Mesenchymal stem cell (in vitro differentiated cells and primary cell): ENCODE results near the gene CLASP1.

Experiments used
- DNase-seq: peaks from one replicate; pipeline ENCODE4 v3.0.0-alpha.2; 2013
- H2AFZ ChIP-seq: one replicate; pipeline ENCODE4 v1.6.1; 2013; ENCODE audit warnings: low read depth, mild to moderate bottlenecking, control low read depth, inconsistent platforms, low read length, moderate library complexity
- H2AK5ac ChIP-seq: 2 replicates; pipeline ENCODE4 v1.6.1; 2013; ENCODE audit warnings: low read length, moderate library complexity, mild to moderate bottlenecking, inconsistent platforms; ENCODE audit not compliant: severe bottlenecking
- H2BK120ac ChIP-seq: one replicate; pipeline ENCODE4 v1.6.1; 2013; ENCODE audit warnings: low read depth, mild to moderate bottlenecking, inconsistent platforms, low read length, moderate library complexity
- H2BK12ac ChIP-seq, 2 experiments: one replicate each; pipeline ENCODE4 v1.6.1; 2013; ENCODE audit warnings: inconsistent platforms in 2 of 2, low read length in 2 of 2, mild to moderate bottlenecking in 2 of 2, moderate library complexity in 2 of 2, control low read depth in 1 of 2
- H2BK15ac ChIP-seq: one replicate; pipeline ENCODE4 v1.6.1; 2013; ENCODE audit warnings: mild to moderate bottlenecking, low read depth, inconsistent platforms; ENCODE audit not compliant: poor library complexity, severe bottlenecking
- H2BK5ac ChIP-seq: 2 replicates; pipeline ENCODE4 v1.6.1; 2013; ENCODE audit warnings: low read depth, mild to moderate bottlenecking, low read length, control low read depth, inconsistent platforms; ENCODE audit not compliant: poor library complexity, severe bottlenecking
- H3K14ac ChIP-seq, 2 experiments: one replicate each; pipeline ENCODE4 v1.6.1; 2013; ENCODE audit warnings: inconsistent platforms in 2 of 2, low read length in 2 of 2, control low read depth in 1 of 2, mild to moderate bottlenecking in 1 of 2, moderate library complexity in 1 of 2
- H3K18ac ChIP-seq, 2 experiments: one replicate each; pipeline ENCODE4 v1.6.1; 2013; ENCODE audit warnings: inconsistent platforms in 2 of 2, low read length in 2 of 2, control low read depth in 1 of 2, low read depth in 1 of 2, mild to moderate bottlenecking in 1 of 2
- H3K23ac ChIP-seq, 2 experiments: one replicate each; pipeline ENCODE4 v1.6.1; 2013; ENCODE audit warnings: inconsistent platforms in 2 of 2, low read length in 2 of 2, mild to moderate bottlenecking in 2 of 2, moderate library complexity in 2 of 2, control low read depth in 1 of 2
- H3K27ac ChIP-seq: 2 replicates; pipeline ENCODE4 v1.5.1; 2013; ENCODE audit warnings: mild to moderate bottlenecking, moderate library complexity, low read length, control low read depth, inconsistent platforms; ENCODE audit not compliant: poor library complexity, severe bottlenecking
- H3K27me3 ChIP-seq, 2 experiments: 2 replicates each; pipeline versions ENCODE4 v1.6.1 to v1.7.0; 2013; ENCODE audit warnings: low read length in 2 of 2, mild to moderate bottlenecking in 2 of 2, moderate library complexity in 2 of 2, control low read depth in 1 of 2, inconsistent platforms in 1 of 2; ENCODE audit not compliant: control insufficient read depth in 1 of 2, insufficient read depth in 1 of 2
- H3K36me3 ChIP-seq, 2 experiments: 2 replicates each; pipeline versions ENCODE4 v1.6.1 to v1.7.0; 2013; ENCODE audit warnings: low read length in 2 of 2, control low read depth in 1 of 2, inconsistent platforms in 1 of 2, low read depth in 1 of 2, mild to moderate bottlenecking in 1 of 2; ENCODE audit not compliant: insufficient read depth in 2 of 2, control insufficient read depth in 1 of 2
- H3K4ac ChIP-seq, 2 experiments: one replicate each; pipeline ENCODE4 v1.6.1; 2013; ENCODE audit warnings: inconsistent platforms in 2 of 2, low read length in 2 of 2, mild to moderate bottlenecking in 2 of 2, moderate library complexity in 2 of 2, control low read depth in 1 of 2, low read depth in 1 of 2
- H3K4me1 ChIP-seq: 2 replicates; pipeline ENCODE4 v1.6.1; 2013; ENCODE audit warnings: low read depth, low read length, control low read depth; ENCODE audit not compliant: control insufficient read depth, insufficient read depth
- H3K4me2 ChIP-seq: 2 replicates; pipeline ENCODE4 v1.6.1; 2013; ENCODE audit warnings: low read length, mild to moderate bottlenecking, inconsistent platforms; ENCODE audit not compliant: poor library complexity, severe bottlenecking
- H3K4me3 ChIP-seq, 2 experiments: 2 replicates each; pipeline versions ENCODE4 v1.5.1 to v1.7.0; 2013; ENCODE audit warnings: low read length in 2 of 2, mild to moderate bottlenecking in 2 of 2, control low read depth in 1 of 2, low read depth in 1 of 2; ENCODE audit not compliant: insufficient read depth in 1 of 2
- H3K79me1 ChIP-seq: replicated peaks from 2 replicates; pipeline ENCODE4 v1.6.1; 2013; ENCODE audit warnings: mild to moderate bottlenecking, control low read depth, low read length, inconsistent platforms; ENCODE audit not compliant: poor library complexity, severe bottlenecking
- H3K9ac ChIP-seq: 2 replicates; pipeline ENCODE4 v1.7.0; 2013; ENCODE audit warnings: mild to moderate bottlenecking, low read length, moderate library complexity
- H3K9me3 ChIP-seq: 2 replicates; pipeline ENCODE4 v1.7.0; 2013; ENCODE audit warnings: mild to moderate bottlenecking, low read length; ENCODE audit not compliant: control insufficient read depth
- H4K8ac ChIP-seq: one replicate; pipeline ENCODE4 v1.6.1; 2013; ENCODE audit warnings: inconsistent platforms, mild to moderate bottlenecking, low read length, moderate library complexity
- H4K91ac ChIP-seq: one replicate; pipeline ENCODE4 v1.6.1; 2013; ENCODE audit warnings: mild to moderate bottlenecking, low read length, inconsistent platforms
- WGBS: methylation state at CpG from one replicate; pipeline ENCODE4 v1.1.7; 2013; ENCODE audit warnings: mixed read lengths; 5-methylcytosine and 5-hydroxymethylcytosine counted together

Gene CLASP1

GRCh38 chr2:121608367-121608766, 40.9 kb downstream of the CLASP1 start:
- H3K18ac ChIP-seq: peak overlapping the region in 1 of 2 experiments; percentile 54
- peak overlapping the region in 1 of 2 experiments; percentile 54 for H2BK12ac ChIP-seq
- H3K23ac ChIP-seq: no peak overlapping the region
- H3K4ac ChIP-seq: no peak overlapping the region
- H3K79me1 ChIP-seq: peaks cover 28% of the 10 kb centered on the region
- H3K9me3 ChIP-seq: no peaks in the 10 kb centered on the region
- H3K4me3 ChIP-seq: no peak overlapping the region
- peaks cover 5 to 14% of the 10 kb centered on the region in 2 experiments for H3K36me3 ChIP-seq
- H3K27ac ChIP-seq: no peak overlapping the region
- no peaks in the 10 kb centered on the region for H3K4me1 ChIP-seq
- H2BK15ac ChIP-seq: no peak overlapping the region
- H4K91ac ChIP-seq: peak overlapping the region; percentile 82
- no peak overlapping the region for H2AK5ac ChIP-seq
- H4K8ac ChIP-seq: peak overlapping the region; percentile 23
- no peak overlapping the region for H2BK5ac ChIP-seq
- H3K27me3 ChIP-seq: no peaks in the 10 kb centered on the region
- no peak overlapping the region for H3K9ac ChIP-seq
- no peak for DNase-seq
- WGBS: over 99% methylated on average over 4 of the region's 4 CpGs
- no peak overlapping the region for H3K4me2 ChIP-seq
- H2AFZ ChIP-seq: no peak overlapping the region
- peak overlapping the region; percentile 8 for H2BK120ac ChIP-seq
- H3K14ac ChIP-seq: no peak overlapping the region

DNA sequence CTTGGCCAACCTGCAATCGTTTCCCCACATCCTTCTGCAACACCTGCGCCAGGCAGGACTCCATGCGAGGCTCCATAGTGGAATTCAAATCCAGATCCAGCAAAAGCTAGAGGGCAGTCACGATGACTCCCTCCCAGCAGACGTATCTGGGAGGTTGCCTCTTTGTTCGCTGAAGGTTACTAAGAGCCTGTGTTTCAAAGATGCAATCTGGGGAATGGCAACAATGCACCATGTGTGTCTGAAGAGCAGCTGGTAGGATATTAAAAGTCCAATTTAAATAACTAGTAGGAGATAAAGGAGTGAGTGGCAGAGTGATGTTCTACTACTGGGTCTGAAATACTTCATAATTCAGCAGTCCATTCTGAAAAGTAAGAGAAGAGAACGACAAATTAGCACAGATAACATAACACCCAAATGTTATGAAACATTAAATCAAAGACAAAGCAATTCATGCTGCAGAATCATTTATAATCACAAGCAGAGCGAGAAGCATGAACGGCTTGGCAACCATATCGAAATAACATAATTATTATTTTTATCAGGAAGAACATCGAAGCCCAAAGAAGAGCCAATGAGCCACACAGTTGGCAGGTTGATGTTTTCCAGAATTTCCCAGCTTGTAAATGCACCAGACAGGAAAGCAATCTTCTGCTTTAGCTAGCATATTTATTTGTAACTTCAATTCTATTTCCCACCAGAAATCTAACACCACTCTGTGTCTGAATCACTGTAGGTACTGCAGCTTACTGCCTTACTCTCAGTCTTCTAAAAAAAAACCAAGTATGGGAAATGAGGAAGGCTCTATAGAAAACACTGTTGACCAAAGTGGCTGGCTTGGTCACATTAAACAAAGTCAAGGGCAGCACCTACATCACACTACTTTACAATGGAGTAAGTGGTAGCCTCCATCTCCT, 43.2 kb downstream of the CLASP1 start:
- Histone ChIP-seq H3K36me3 (peaks cover 5 to 14% of the 10 kb centered on the region in 2 experiments), H2BK12ac (no peak overlapping the region)
- DNase-seq: no peak

GRCh38 chr2:121603185-121603584, 46.1 kb downstream of the CLASP1 start:
- Histone ChIP-seq H3K27me3 (no peaks in the 10 kb centered on the region), H3K4me1 (no peaks in the 10 kb centered on the region), H3K14ac (no peak overlapping the region), H3K27ac (no peak overlapping the region), H3K9me3 (no peaks in the 10 kb centered on the region), H3K23ac (no peak overlapping the region), H2BK5ac (no peak overlapping the region), H3K79me1 (peaks cover 20% of the 10 kb centered on the region), H3K9ac (no peak overlapping the region), H3K4ac (no peak overlapping the region), H4K91ac (no peak overlapping the region), H3K36me3 (peaks cover 5 to 14% of the 10 kb centered on the region in 2 experiments), H2BK15ac (no peak overlapping the region), H4K8ac (no peak overlapping the region), H2BK120ac (no peak overlapping the region), H2BK12ac (no peak overlapping the region), H2AFZ (no peak overlapping the region), H3K4me2 (no peak overlapping the region), H2AK5ac (no peak overlapping the region), H3K18ac (no peak overlapping the region), H3K4me3 (no peak overlapping the region)
- DNase-seq: no peak
- WGBS: 89% methylated on average over 1 of the region's 1 CpG

More for the DNA sequence above, 43.2 kb downstream of the CLASP1 start:
- Histone ChIP-seq H2BK5ac (no peak overlapping the region), H3K9me3 (no peaks in the 10 kb centered on the region), H3K4ac (no peak overlapping the region), H4K8ac (no peak overlapping the region), H3K27me3 (no peaks in the 10 kb centered on the region), H3K9ac (no peak overlapping the region), H2BK15ac (no peak overlapping the region), H3K18ac (no peak overlapping the region), H3K79me1 (peaks cover 22% of the 10 kb centered on the region), H3K14ac (no peak overlapping the region), H3K4me3 (no peak overlapping the region), H2AK5ac (no peak overlapping the region), H3K4me1 (no peaks in the 10 kb centered on the region), H2AFZ (no peak overlapping the region), H2BK120ac (no peak overlapping the region), H3K27ac (no peak overlapping the region), H3K23ac (no peak overlapping the region), H3K4me2 (no peak overlapping the region), H4K91ac (no peak overlapping the region)
- 93% methylated on average over 11 of the region's 11 CpGs for WGBS

- Histone ChIP-seq H3K18ac (no peak overlapping the region), H2BK15ac (no peak overlapping the region), H3K9me3 (no peaks in the 10 kb centered on the region), H2BK5ac (no peak overlapping the region), H3K79me1 (peaks cover 13% of the 10 kb centered on the region), H3K27ac (no peak overlapping the region), H3K4me3 (no peak overlapping the region), H3K9ac (no peak overlapping the region), H3K4me1 (peaks cover 3% of the 10 kb centered on the region), H2AFZ (no peak overlapping the region), H3K4ac (no peak overlapping the region), H3K23ac (no peak overlapping the region), H2BK120ac (no peak overlapping the region), H2AK5ac (no peak overlapping the region), H3K27me3 (no peaks in the 10 kb centered on the region), H4K91ac (no peak overlapping the region), H2BK12ac (no peak overlapping the region), H3K14ac (no peak overlapping the region), H3K36me3 (peaks cover 0 to 11% of the 10 kb centered on the region in 2 experiments), H4K8ac (no peak overlapping the region), H3K4me2 (no peak overlapping the region)
- DNase-seq: peak; percentile 46
Measured at GRCh38 chr2:121599963-121600651, 49.2 kb downstream of the CLASP1 start.
